Mesendoderm (in vitro differentiated cells): Measurements from ENCODE around the gene POMGNT2.

Experiments
- DNase-seq: peaks from one replicate; pipeline ENCODE4 v3.0.0; 2013
- H2AK5ac ChIP-seq: 2 replicates; pipeline ENCODE4 v1.6.1; 2013; ENCODE audit warnings: low read length, inconsistent platforms
- H2BK120ac ChIP-seq: 2 replicates; pipeline ENCODE4 v1.6.1; 2013; ENCODE audit warnings: low read depth, mild to moderate bottlenecking, low read length, moderate library complexity, mixed read lengths
- H2BK15ac ChIP-seq: replicated peaks from 2 replicates; pipeline ENCODE4 v1.6.1; 2013; ENCODE audit warnings: low read depth, mild to moderate bottlenecking, moderate library complexity
- H2BK5ac ChIP-seq: 2 replicates; pipeline ENCODE4 v1.6.1; 2013; ENCODE audit warnings: low read length, inconsistent platforms
- H3K18ac ChIP-seq: 2 replicates; pipeline ENCODE4 v1.6.1; 2013; ENCODE audit warnings: mild to moderate bottlenecking, low read length, mixed read lengths
- H3K23ac ChIP-seq: one replicate; pipeline ENCODE4 v1.6.1; 2013; ENCODE audit warnings: low read length
- H3K27ac ChIP-seq: 2 replicates; pipeline ENCODE4 v1.5.1; 2013; ENCODE audit warnings: low read depth, mild to moderate bottlenecking, inconsistent platforms, low read length, moderate library complexity
- H3K27me3 ChIP-seq: 2 replicates; pipeline ENCODE4 v1.6.1; 2013; ENCODE audit warnings: low read length, control low read depth, mild to moderate bottlenecking, inconsistent platforms; ENCODE audit not compliant: insufficient read depth, poor library complexity
- H3K36me3 ChIP-seq: 2 replicates; pipeline ENCODE4 v1.6.1; 2013; ENCODE audit warnings: low read length, inconsistent platforms; ENCODE audit not compliant: control insufficient read depth, insufficient read depth
- H3K4ac ChIP-seq: one replicate; pipeline ENCODE4 v1.6.1; 2013; ENCODE audit warnings: low read depth, mild to moderate bottlenecking, low read length, moderate library complexity
- H3K4me1 ChIP-seq: 2 replicates; pipeline ENCODE4 v1.6.1; 2013; ENCODE audit warnings: low read depth, low read length, inconsistent platforms; ENCODE audit not compliant: control insufficient read depth
- H3K4me2 ChIP-seq: 2 replicates; pipeline ENCODE4 v1.6.1; 2013; ENCODE audit warnings: low read length
- H3K4me3 ChIP-seq: 2 replicates; pipeline ENCODE4 v1.5.1; 2013; ENCODE audit warnings: mild to moderate bottlenecking, low read length
- H3K56ac ChIP-seq: one replicate; pipeline ENCODE4 v1.6.1; 2013; ENCODE audit warnings: low read length
- H3K79me1 ChIP-seq: 2 replicates; pipeline ENCODE4 v1.6.1; 2013; ENCODE audit warnings: low read length, inconsistent platforms
- H3K79me2 ChIP-seq: 2 replicates; pipeline ENCODE4 v1.6.1; 2013; ENCODE audit warnings: mild to moderate bottlenecking, low read length; ENCODE audit not compliant: control insufficient read depth, insufficient read depth
- H3K9ac ChIP-seq: 2 replicates; pipeline ENCODE4 v1.6.1; 2013; ENCODE audit warnings: low read length, inconsistent platforms
- H4K5ac ChIP-seq: one replicate; pipeline ENCODE4 v1.6.1; 2013; ENCODE audit warnings: low read length
- H4K8ac ChIP-seq: one replicate; pipeline ENCODE4 v1.6.1; 2013; ENCODE audit warnings: low read depth, mild to moderate bottlenecking, control low read depth, low read length, moderate library complexity
- WGBS: extraction: QIAGEN DNeasy Blood & Tissue Kit; methylation state at CpG from one replicate; pipeline ENCODE4 v1.1.7; 2013; ENCODE audit warnings: low lambda C conversion rate, missing lambda C conversion rate; ENCODE audit not compliant: insufficient coverage; ENCODE audit errors: extremely low coverage; 5-methylcytosine and 5-hydroxymethylcytosine counted together

POMGNT2 gene

DNA sequence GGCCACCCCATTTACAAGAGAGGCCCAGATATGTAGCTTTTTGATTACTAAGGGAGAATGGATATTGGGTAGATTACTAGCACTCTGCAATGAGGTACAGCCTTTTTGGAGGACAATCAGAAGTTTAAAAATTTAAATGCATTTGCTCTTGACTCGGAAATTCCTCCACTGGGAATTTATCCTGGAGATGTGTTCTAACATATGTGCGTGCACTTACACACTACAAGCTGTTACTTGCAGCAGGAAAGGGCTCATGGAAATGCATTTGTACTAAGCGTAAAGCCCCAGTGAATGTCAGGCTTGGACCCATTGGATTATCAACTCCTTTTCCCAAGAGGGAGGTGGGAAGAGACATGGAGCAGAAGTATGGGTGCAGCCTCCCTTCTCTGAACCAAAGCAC lies 7.8 kb upstream of the POMGNT2 start:
- H3K4ac ChIP-seq, result no peak overlapping the region
- H3K27me3 ChIP-seq, result no peaks in the 10 kb centered on the region
- no peak overlapping the region for H3K4me2 ChIP-seq
- no peak overlapping the region for H4K5ac ChIP-seq
- H3K9ac ChIP-seq, result no peak overlapping the region
- no peak overlapping the region for H2BK15ac ChIP-seq
- WGBS, result no CpG with 5 or more reads among the region's 3 CpGs
- no peak overlapping the region for H3K4me3 ChIP-seq
- H3K4me1 ChIP-seq, result peaks cover 2% of the 10 kb centered on the region
- H2AK5ac ChIP-seq, result no peak overlapping the region
- H2BK5ac ChIP-seq, result no peak overlapping the region
- H3K56ac ChIP-seq, result no peak overlapping the region
- no peaks in the 10 kb centered on the region for H3K79me2 ChIP-seq
- DNase-seq, result no peak
- no peak overlapping the region for H3K23ac ChIP-seq
- H3K79me1 ChIP-seq, result no peaks in the 10 kb centered on the region
- H3K27ac ChIP-seq, result no peak overlapping the region
- no peak overlapping the region for H4K8ac ChIP-seq
- H3K18ac ChIP-seq, result no peak overlapping the region
- no peaks in the 10 kb centered on the region for H3K36me3 ChIP-seq
- no peak overlapping the region for H2BK120ac ChIP-seq

DNA sequence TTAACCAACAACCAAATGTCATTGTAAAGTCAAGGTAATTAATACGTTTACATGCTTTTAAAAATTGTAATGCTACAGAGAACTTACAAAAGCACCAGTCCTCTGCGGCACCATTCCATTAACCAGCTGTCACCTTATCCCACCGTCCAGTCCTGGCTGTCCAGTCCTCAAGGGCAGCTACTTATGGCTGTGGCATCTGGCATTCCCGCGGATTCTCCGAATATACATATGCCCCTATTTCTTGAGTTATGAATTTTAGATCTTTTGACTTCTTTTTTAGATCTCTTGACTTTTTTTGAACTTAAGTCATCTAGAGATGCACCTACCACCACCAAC lies 382 bp upstream of the POMGNT2 start:
- H3K4me1 ChIP-seq, result no peaks in the 10 kb centered on the region
- no CpG with 5 or more reads among the region's 6 CpGs for WGBS
- H3K18ac ChIP-seq, result no peak overlapping the region
- H3K4me3 ChIP-seq, result no peak overlapping the region
- H4K8ac ChIP-seq, result no peak overlapping the region
- H3K4ac ChIP-seq, result no peak overlapping the region
- H4K5ac ChIP-seq, result no peak overlapping the region
- no peak overlapping the region for H2AK5ac ChIP-seq
- H3K36me3 ChIP-seq, result no peaks in the 10 kb centered on the region
- no peak overlapping the region for H2BK15ac ChIP-seq
- DNase-seq, result no peak
- no peak overlapping the region for H3K9ac ChIP-seq
- H3K79me1 ChIP-seq, result no peaks in the 10 kb centered on the region
- H3K27me3 ChIP-seq, result no peaks in the 10 kb centered on the region
- H3K27ac ChIP-seq, result no peak overlapping the region
- H3K56ac ChIP-seq, result no peak overlapping the region
- H3K4me2 ChIP-seq, result peak overlapping the region; percentile 21
- no peaks in the 10 kb centered on the region for H3K79me2 ChIP-seq
- no peak overlapping the region for H2BK120ac ChIP-seq
- no peak overlapping the region for H3K23ac ChIP-seq
- no peak overlapping the region for H2BK5ac ChIP-seq

DNA sequence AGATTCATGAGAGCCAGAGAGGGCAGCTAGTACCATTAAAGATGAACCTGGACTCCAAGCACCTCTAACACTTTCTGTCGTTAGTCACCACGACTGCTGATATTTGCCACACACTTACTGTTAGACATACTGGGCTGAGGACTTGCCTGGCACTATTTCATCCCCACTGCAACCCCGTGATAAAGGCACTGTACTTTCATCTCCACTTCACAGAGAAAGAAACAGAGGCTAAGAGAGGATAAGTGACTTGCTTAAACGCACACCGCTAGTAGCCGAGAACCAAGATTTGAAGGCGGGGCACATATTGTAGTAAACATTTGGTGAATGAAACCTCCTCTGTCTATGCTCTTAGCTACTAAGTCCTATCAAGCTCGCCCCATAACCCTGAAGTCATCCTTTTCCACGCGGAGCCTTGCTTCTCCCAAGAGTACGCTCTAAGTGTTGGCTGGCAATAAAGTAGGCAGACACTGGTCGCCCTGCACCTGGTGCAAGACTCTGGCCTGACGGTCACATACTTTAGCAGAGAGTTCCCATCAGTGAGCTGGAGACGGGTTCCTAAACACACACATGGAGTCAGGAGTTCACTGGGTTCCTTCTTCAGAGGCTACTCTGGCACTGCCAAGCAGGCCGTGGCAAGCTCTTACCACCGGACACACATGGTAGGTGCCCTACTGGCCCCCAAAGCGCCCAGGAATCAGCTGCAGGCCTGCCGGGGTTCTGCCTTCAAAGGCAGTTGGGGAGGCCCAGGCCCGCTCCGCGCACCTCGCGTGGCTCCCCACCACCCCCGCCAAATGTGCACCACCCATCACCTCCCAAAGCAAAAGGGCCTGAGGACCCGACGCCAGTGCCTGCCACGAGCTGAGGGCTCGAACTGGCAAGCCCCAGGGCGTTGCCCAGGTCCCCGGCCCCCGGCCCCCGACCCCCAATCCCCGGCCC lies 951 bp downstream of the POMGNT2 start:
- no peak for DNase-seq

GRCh38 chr3:43104039-43104438 lies 1.8 kb downstream of the POMGNT2 start:
- no peak for DNase-seq
- Histone ChIP-seq H2BK5ac (no peak overlapping the region), H3K18ac (no peak overlapping the region), H3K23ac (no peak overlapping the region), H3K56ac (no peak overlapping the region), H2BK120ac (no peak overlapping the region), H3K79me1 (no peaks in the 10 kb centered on the region), H3K4me3 (no peak overlapping the region), H3K9ac (no peak overlapping the region), H3K79me2 (no peaks in the 10 kb centered on the region), H3K4me2 (no peak overlapping the region), H2AK5ac (no peak overlapping the region), H4K5ac (no peak overlapping the region), H3K4ac (no peak overlapping the region), H2BK15ac (no peak overlapping the region), H3K27ac (no peak overlapping the region), H3K27me3 (no peaks in the 10 kb centered on the region), H3K4me1 (no peaks in the 10 kb centered on the region), H4K8ac (no peak overlapping the region), H3K36me3 (no peaks in the 10 kb centered on the region)
- no CpG with 5 or more reads among the region's 3 CpGs for WGBS

More for the DNA sequence above, 951 bp downstream of the POMGNT2 start:
- Histone ChIP-seq H2AK5ac (no peak overlapping the region), H2BK15ac (no peak overlapping the region), H3K36me3 (no peaks in the 10 kb centered on the region), H3K9ac (peak overlapping the region; percentile 32), H3K4me3 (no peak overlapping the region), H3K23ac (no peak overlapping the region), H3K79me1 (no peaks in the 10 kb centered on the region), H3K27me3 (no peaks in the 10 kb centered on the region), H3K4me2 (peak overlapping the region; percentile 47), H2BK120ac (no peak overlapping the region), H3K18ac (no peak overlapping the region), H2BK5ac (no peak overlapping the region), H4K5ac (no peak overlapping the region), H4K8ac (no peak overlapping the region), H3K79me2 (no peaks in the 10 kb centered on the region), H3K56ac (no peak overlapping the region), H3K27ac (no peak overlapping the region), H3K4ac (no peak overlapping the region), H3K4me1 (no peaks in the 10 kb centered on the region)
- no CpG with 5 or more reads among the region's 33 CpGs for WGBS

GRCh38 chr3:43102773-43103480 lies 3.0 kb downstream of the POMGNT2 start:
- no peak overlapping the region for H3K4ac ChIP-seq
- no peaks in the 10 kb centered on the region for H3K27me3 ChIP-seq
- H3K79me2 ChIP-seq, result no peaks in the 10 kb centered on the region
- H3K79me1 ChIP-seq, result no peaks in the 10 kb centered on the region
- DNase-seq, result no peak
- H2AK5ac ChIP-seq, result no peak overlapping the region
- H3K9ac ChIP-seq, result no peak overlapping the region
- no peak overlapping the region for H3K4me3 ChIP-seq
- H3K56ac ChIP-seq, result no peak overlapping the region
- no peak overlapping the region for H3K4me2 ChIP-seq
- no peak overlapping the region for H4K8ac ChIP-seq
- no peak overlapping the region for H2BK120ac ChIP-seq
- H3K23ac ChIP-seq, result no peak overlapping the region
- H3K18ac ChIP-seq, result no peak overlapping the region
- no peaks in the 10 kb centered on the region for H3K36me3 ChIP-seq
- H2BK5ac ChIP-seq, result no peak overlapping the region
- no CpG with 5 or more reads among the region's 2 CpGs for WGBS
- H3K27ac ChIP-seq, result no peak overlapping the region
- H3K4me1 ChIP-seq, result no peaks in the 10 kb centered on the region
- no peak overlapping the region for H4K5ac ChIP-seq
- H2BK15ac ChIP-seq, result no peak overlapping the region
